Stromal cell of bone marrow (primary cell): ENCODE data around the gene TNS3.
"Not testable (repeated sequence)": the region's sequence is repeated elsewhere in the genome, so short reads cannot be mapped to it uniquely, and the experiment has no call there.

Experiments used
- DNase-seq: peaks from one replicate; pipeline ENCODE4 v3.0.0-alpha.2; 2012; ENCODE audit warnings: low read depth

TNS3 gene

DNA sequence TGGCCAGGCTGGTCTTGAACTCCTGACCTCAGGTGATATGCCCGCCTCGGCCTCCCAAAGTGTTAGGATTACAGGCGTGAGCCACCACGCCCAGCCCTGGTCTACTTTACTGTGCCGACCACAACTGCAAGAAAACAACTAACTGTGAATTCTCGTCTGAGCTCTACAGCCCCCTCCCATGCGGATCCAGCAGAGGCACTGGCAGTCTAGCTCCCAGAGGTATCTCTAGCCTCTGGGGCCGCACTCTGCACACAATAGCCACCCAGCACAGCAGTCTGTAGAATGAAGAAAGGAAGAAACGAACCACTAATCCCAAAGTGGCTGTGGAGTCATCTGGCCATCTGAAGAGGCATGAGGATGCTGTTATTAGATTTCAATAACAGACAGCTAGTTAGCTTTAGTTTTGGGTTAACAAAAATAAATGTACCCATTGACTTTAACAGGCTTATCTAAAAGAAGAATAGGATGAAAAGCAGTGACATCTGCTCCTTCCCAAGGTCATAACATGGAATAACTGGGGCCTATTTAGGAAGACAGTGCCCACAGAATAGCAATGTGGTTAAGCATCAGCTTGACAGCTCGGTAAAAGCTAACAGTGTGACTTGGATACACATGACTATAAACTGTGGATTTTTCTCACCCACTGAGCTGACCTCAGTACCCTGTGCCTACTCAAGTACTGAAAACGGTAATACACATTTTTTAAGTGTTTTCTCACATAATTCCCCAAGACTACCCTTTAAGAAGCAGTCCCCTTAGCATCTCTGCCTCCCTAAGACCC lies 131.9 kb downstream of the TNS3 start:
- peak; percentile 38 for DNase-seq

DNA sequence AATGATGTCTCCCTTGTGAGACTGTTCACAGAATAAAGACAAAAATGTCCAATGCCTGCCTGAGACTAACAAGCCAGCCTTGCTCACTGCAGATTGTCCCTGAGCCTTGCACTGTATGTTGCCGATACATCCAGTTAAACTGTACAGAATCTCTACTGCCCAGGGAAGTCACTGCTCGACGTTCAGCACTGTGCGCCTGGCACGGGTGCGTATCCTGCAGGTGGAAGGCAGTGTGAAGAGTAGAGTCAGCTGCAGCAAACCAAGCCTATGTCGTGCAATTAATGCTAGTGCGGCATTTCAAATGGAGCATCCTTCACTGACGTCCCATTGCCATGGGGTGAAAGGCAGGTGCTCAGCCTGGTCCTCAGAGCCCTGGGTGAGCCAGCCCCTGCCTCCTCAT lies 132.9 kb downstream of the TNS3 start:
- no peak for DNase-seq

DNA sequence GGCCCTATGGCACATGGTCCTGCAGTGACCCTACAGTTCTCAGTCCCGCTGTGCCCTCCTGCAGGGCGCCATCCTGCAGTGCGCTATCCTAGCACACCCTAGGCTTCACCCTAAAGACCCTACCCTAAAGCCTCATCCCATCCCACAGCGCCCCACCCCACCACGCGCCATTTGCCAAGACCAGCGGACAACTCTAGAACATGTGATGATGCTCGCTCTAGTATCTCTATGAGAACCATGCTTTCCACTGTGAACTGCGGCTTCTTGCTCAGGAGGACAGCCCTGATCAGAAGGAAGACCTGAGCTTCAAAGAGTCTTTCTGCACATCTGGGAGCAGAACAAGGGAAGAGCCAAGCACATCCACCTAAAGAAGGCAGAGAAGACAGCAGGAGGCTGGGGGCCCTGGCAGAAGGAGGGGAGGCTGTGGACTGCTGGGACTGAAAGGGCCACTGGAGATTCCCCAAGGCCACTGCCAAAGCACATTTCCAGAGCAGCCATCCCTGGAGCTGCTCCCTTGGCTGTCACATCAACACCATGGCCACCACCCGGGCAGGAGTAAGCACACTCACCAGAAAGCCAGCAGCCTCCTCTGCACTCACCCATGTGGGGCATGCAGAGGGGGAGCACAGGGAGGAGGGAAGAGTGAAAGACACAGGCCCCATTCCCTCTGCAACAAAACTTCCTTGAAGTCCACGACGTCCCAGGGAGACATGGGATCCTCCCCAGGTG lies 134.1 kb downstream of the TNS3 start:
- no peak for DNase-seq

GRCh38 chr7:47446871-47447466 lies 134.9 kb downstream of the TNS3 start:
- DNase-seq: no peak

GRCh38 chr7:47444376-47445098 lies 137.4 kb downstream of the TNS3 start:
- no peak for DNase-seq

DNA sequence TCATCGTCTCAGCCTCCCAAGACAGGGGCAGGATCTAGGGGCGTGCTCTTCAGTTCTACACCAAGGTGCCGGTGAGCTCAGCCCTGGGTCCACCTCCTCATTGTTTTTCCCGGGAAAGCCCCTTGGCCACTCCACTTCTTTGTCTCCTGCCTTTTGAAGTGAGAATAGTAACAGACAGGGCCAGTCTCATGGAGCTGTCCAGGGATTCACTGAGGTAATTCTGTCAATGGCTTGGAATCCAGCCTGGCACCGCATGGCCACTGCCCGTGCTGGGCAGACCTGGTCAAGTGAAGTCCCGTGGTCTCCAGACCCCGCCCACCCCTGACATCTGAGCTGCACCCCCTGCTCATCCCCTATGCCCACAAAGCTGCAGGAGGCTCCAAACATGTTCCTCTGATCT lies 138.9 kb downstream of the TNS3 start:
- no peak for DNase-seq

GRCh38 chr7:47442605-47442865 lies 139.4 kb downstream of the TNS3 start:
- no peak for DNase-seq

DNA sequence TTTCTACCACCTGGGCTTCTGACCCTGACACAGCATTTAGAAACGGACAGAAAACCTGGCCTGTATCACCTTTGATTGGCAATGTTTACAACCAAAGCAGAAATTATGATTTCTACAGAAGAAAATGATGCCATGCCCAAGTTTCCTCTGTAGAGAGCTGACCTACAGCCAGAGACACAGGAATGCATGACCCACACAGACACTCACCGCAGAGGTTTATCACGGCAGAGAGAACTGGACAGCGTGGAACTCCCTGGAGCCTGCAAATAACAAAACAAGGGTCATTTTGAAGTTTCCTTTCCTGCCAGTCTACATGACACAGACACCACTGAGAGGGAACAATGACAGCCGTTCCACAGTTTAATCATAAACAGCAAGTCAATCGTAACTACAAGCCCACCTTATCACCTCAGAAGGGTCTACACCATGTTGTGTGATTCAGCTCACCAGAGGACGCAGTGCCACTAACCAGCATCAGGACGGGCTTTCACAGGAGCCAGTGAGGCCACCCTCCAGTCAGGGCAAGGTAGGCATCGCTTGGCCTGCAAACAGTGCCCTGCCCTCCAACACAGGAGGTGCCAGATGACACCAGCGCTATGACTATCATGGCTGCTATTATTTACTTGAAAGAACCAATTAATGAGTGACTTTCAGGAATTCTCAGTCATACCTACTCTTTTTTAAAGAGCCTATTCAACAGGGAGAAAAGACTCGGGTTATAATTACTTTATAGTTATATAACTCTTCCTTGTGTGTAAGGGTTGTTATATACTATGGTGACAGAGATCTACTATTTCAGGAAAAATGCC lies 139.9 kb downstream of the TNS3 start:
- DNase-seq: no peak

DNA sequence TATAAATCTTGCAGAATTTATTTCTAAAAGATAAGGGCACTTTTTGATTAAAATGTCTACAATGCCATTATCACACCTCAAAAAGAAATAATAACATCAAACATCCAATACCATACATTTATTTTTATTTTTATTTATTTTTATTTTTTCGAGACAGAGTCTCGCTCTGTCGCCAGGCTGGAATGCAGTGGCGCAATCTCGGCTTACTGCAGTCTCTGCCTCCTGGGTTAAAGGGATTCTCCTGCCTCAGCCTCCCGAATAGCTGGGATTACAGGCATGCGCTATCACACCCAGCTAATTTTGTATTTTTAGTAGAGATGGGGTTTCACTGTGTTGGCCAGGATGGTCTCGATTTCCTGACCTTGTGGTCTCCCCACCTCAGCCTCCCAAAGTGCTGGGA lies 140.9 kb downstream of the TNS3 start:
- not testable (repeated sequence) for DNase-seq

DNA sequence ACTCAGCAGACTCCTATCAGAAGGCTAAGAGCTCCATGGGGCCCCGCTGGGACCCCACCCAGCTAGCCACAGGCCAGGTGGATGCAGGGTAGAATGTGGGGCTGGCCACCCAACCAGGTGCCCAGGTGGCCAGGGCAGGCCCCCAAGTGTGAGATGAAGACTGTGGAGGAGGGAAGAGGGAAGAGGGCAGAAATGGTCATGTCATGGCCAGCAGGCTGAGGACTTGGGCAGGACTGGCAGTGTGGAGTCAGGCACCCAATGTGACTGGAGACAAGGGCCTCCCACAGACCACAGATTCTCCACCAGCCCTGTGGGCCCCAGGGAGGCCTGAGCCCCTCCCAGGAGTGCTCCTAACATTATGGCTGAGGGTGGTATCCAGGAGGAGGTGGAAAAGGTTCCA lies 141.6 kb downstream of the TNS3 start:
- DNase-seq: no peak

- no peak for DNase-seq
Observed at GRCh38 chr7:47439181-47439667, 142.7 kb downstream of the TNS3 start.

GRCh38 chr7:47438411-47439029 lies 143.4 kb downstream of the TNS3 start:
- DNase-seq: no peak

GRCh38 chr7:47435889-47436312 lies 146.0 kb downstream of the TNS3 start:
- DNase-seq: peak; percentile 73

DNA sequence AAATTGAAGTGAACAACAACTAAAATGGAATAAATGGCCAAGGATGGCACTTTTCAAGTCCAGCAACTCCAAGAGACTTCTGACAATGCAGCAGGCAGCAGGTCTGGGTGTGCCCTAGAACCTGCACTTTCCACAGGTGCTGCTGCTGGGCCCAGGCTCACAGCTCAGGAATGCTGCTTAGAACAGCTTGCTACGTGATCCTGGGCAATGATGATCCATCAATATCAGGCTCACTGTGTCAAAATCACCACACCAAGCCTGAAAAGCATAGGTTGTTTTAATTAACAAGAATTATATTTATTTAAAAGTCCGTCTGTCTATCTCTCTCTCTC lies 148.4 kb downstream of the TNS3 start:
- DNase-seq: no peak

GRCh38 chr7:47432671-47433563 lies 149.0 kb downstream of the TNS3 start:
- DNase-seq: no peak

DNA sequence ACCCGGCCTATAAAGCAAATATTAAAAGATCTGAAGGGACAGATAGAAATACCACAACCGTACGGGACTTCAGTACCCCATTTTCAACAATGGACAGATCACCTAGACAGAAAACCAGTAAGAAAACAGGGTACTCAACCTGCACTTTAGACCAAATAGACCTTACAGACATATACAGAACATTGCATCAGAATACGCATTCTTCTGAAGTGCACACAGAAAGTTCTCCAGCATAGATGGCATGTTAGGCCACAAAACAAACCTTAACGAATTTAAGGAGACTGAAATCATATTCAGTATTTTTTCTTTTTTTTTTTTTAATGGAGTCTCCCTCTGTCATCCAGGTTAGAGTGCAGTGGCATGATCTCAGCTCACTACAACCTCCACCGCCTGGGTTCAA lies 151.5 kb downstream of the TNS3 start:
- DNase-seq: no peak

GRCh38 chr7:47428768-47429472 lies 153.0 kb downstream of the TNS3 start:
- DNase-seq: no peak

DNA sequence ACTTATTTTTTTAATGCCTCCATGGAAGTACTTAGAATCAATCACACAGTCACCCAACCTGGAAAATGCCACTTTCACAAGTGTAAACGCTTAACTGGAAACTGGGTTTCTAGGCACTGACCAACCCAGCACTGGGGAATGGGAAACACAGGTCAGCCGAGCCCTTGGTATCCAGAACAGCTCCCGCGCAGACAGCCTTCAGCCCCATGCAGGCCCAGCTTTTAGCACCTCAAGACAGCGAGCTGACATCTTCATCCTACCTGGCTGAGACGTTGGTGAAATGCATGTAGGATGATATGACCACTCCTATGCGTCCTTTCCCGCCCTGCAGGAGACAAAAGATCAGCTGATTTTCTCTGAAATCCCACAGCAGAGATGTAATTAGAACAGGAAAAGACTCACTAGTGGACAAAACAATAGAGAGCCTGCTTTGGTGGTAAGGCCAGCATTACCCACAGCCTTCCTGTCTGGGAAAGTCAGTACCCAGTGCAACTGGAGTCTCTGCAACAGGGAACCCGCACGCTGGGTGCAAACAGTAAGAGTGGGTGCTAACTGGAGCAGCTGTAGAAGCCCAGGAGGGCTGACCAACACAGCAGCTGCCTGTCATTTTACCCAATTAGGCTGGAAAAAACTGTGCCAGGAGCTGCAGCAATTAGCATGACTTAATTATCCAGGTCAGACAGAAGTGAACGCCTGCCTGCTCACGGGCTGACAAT lies 153.7 kb downstream of the TNS3 start:
- DNase-seq: no peak

DNA sequence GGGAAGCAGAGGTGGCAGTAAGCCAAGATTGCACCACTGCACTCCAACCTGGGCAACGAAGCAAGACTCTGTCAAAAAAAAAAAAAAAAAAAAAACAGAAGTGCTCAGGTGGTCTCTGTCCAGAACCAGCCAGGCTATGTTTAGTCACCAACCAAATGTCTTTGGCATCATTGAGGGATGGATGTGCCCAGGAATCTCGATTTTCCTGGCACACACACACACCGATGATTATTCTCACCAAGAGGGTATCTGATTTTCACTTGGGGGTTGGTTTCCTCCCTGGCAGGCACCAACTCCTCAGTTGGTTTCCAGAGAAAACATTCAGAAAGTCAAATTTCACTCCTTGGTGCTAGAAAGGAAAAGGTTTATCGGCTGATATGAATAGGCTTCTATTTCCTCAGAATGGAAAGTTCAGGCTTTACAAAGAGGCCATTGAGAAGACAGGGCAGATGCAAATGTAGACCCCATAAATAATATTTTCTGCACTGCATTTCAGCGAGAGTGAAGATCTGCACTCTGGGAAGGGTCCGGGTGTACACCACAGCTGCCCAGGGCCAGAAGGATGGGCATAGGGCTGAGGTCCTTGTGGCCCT lies 154.8 kb downstream of the TNS3 start:
- no peak for DNase-seq
